Measurements from ENCODE around the gene RELB.

Gene RELB

DNA sequence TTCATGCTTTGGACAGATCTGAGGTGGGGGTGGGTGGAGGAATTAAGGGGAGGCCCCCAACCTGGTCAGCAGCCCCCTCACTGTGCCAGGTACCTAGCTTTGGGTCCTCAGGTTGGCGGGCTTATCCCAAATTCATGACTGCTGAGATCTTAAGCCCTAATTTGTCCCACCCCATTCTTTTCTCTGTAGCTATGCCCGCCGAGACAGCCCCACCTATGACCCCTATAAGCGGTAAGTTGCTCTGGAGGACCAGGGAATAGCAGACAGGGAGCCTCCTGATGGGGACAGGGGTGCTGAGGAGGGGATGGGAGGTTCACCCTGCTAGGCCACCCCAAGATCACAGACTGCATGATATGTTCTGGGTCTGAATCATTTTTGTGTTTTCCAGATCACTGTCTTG lies 60.7 kb downstream of the RELB start:
- no peak for DNase-seq

DNA sequence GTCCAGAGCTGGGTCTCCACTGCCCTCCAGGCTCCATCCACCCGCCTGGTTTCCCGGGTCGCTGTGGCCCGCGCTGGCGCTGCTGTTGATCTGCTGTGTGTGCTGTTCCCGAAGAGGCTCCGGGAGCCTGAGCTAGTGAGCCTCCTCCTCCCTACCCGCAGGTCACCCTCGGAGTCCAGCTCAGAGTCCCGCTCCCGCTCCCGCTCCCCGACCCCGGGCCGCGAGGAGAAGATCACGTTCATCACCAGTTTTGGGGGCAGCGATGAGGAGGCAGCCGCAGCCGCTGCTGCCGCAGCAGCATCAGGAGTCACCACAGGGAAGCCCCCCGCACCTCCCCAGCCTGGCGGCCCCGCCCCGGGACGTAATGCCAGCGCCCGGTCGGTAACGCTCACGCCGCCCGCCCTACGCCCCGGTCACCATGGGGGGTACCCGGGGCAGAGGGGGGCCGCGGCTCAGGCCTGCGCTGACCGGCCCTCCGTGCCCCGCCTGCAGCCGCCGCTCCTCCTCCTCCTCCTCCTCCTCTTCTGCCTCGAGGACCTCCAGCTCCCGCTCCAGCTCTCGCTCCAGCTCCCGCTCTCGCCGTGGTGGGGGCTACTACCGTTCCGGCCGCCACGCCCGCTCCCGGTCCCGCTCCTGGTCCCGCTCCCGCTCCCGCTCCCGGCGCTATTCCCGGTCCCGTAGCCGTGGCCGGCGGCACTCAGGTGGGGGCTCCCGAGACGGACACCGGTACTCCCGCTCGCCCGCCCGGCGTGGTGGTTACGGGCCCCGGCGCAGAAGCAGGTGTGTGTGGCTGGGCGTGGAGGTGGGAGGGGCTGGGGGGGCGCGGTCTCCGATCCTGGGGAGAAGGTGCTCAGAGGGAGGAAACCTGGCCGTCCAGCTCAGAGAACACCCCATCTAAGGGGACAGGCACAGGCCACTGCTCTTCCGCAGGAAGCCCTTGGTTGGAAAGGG lies 62.9 kb downstream of the RELB start:
- no peak for DNase-seq

DNA sequence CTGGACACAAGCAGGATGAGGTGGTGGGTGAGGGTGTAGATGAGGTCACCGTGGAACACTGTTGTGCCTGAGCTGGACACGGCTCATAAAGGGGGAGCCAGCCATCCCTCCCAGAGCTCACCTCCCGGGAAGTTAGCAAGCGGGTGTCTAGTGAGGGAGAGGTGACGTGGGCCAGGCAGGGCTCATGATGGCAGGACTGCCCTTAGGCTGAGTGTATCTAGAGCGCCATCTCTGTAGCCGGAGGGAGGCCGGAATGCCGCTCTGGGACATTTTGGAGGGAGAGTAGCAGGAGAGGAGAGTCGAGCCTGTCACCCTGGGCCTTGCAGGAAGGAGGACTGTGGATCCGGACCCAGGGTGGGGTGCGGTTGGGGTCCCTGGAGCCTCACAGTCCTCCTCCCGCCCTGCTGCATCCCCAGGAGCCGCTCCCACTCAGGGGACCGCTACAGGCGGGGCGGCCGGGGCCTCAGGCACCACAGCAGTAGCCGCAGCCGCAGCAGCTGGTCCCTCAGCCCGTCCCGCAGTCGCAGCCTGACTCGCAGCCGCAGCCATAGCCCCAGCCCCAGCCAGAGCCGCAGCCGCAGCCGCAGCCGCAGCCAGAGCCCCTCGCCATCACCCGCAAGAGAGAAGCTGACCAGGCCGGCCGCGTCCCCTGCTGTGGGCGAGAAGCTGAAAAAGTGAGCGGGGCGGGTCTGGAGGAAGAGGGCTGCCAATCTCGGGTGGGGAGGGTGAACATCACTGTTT lies 65.8 kb downstream of the RELB start:
- no peak for DNase-seq

DNA sequence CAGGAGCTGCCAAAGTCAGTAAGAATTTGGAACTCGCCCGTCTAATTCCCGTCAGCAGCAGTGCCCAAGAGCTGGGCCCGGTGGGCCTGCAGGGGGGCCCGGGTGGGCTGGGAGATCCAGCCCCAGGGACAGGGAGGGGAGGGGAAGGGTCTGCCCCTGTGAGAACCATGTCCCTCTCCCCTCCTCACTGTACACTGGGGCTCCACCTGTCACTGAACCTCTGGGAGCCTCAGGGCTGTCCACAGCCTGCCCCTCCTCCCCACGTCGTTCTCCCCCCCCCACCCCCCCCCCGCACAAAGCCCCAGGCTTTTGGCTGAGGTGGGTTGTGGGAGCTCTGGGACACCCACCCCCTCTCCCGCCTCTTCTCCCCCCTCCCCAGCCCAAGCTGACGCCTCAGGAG lies 66.8 kb downstream of the RELB start:
- no peak for DNase-seq

DNA sequence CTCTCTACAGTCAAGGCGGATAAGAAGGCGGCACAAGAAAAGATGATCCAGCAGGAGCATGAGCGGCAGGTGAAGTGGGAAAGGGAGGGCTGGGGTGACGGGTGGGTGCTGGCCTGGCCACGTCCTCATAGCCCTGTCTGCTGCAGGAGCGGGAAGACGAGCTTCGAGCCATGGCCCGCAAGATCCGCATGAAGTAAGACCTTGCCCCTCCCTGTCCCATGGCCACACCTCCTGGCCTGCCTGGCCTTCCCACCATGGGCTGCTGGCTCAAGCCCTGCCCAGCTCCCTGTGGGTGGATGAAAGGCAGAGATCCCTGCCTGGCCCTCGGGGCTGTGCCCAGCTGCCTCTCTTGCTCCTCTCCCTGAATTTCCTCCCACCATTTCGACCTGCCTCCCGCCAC lies 67.8 kb downstream of the RELB start:
- no peak for DNase-seq

DNA sequence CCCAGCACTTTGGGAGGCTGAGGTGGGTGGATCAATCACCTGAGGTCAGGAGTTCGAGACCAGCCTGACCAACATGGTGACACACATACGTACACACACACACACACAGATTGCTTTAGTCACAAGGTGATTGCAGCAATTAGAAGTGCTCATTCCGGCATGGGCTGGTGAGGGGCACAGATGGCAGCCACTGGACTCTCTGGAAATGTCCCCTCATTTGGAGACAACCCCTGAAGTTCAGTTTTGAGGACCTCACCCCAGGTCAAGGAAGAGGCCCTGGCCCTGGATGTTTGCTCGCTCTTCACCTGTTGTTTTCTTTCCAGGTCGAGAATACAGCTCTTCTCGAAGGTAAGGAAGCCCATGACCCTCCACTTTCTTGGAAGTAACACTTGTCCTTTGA lies 69.0 kb downstream of the RELB start:
- DNase-seq, result no peak

DNA sequence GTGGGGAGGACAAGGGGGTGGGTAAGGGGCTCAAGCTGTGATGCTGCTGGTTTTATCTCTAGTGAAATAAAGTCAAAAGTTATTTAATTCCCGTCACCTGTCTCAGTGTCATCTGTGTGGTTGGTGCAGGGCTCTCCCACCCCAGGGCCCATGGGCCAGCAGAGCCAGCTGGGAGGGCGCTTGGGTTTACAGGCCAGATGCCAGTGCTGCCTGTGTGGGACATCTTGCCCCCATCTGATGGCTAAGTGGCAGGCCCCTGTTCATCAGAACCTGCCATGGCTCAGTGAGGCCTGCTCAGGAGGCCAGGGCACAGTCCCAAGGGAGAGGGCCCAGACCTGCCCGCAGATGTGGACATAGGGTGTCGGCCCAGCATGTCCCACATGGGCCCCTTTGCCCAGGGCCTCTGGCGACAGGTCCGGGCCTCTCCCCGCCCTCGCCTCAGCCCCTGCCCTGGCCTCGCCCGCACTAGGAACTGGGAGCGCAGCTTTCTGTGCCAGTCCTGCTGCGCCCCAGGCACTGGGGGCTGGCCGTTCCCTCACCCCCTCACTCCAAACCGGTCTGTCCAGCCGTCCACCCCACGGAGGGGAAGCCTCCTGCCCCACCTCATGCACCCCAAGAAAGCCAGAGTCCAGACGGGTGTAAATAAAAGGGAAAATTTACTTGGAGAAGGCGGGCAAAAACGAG lies 69.7 kb downstream of the RELB start:
- DNase-seq, result no peak

DNA sequence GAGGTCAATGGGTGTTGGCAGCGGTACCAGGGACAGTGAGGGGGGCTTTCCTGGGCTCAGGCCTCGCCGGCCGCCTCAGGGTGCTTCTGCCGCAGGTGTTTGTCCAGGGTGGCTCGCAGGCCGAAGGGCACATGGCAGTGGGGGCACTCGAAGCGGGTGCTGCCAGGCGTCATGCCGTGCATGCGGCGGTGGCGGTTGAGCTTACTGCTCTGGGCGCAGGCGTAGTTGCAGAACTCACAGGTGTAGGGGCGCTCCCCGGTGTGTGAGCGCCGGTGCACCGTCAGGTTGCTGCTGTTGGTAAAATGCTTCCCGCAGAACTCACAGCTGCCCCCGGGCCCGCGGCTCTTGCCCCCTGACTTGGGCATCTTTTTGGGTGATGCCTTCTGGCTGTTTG lies 70.3 kb downstream of the RELB start:
- no peak for DNase-seq

DNA sequence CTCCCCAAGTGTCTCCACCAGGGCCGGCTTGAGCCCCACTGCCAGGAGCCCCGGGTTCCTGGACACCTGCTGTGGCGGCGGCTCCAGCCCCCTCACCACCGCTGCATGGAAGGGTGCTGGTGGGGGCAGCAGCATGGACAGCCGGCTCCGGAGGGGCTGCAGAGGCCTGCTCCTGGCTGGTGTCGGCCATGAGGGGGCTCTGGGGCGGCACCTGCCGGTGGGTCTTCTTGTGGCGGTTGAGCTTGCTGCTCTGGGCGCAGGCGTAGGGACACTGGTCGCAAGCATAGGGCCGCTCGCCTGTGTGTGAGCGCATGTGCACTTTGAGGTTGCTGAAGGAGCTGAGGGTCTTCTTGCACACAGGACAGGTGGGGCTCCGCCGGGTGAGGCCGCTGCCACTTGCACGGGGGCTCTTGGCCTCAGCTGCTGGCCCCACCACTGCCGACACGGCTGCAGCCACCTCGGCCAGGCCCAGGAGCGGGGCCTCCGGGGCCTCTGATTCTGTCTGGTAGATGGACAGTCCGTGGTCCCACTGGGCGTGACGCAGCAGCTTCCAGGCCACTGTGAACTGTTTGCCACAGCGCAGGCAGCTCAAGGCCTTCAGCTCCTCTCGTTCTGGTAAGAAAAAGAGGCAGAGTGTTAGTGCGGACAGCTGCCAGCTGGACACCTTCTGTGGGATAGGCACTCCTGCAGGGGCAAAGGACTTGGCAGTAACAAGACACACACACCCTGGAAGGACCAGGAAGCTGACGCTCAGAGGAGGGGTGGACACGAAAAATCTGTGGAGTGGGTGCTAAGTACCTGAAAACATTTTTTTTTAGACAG lies 70.9 kb downstream of the RELB start:
- no peak for DNase-seq

DNA sequence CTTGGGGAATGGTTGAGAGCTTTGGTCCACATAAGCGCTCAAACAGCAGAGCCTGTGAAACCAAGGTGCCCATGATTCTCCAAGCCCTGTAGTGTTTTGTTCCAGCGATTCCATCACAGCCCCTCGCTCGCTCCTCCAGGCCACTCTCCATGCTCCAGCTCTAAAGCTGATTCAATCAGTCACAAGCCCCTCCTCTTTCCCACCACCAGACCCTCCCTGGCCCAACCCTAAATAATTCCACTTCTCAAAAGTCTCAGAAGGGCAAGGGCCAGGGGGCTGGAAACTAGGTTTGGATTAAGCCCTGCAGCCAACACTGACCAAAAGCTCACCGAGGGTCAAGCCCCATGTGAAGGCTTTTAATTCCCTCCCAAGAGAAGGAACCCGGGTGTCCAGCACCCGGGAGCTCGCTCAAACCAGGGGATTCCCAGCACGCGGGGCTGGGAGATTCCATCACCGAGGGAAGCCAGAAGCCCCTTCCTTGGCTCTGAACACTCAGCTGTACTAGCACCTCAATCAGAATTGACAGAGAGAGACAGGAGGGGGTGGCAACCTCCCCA lies 73.6 kb downstream of the RELB start:
- DNase-seq, result no peak

DNA sequence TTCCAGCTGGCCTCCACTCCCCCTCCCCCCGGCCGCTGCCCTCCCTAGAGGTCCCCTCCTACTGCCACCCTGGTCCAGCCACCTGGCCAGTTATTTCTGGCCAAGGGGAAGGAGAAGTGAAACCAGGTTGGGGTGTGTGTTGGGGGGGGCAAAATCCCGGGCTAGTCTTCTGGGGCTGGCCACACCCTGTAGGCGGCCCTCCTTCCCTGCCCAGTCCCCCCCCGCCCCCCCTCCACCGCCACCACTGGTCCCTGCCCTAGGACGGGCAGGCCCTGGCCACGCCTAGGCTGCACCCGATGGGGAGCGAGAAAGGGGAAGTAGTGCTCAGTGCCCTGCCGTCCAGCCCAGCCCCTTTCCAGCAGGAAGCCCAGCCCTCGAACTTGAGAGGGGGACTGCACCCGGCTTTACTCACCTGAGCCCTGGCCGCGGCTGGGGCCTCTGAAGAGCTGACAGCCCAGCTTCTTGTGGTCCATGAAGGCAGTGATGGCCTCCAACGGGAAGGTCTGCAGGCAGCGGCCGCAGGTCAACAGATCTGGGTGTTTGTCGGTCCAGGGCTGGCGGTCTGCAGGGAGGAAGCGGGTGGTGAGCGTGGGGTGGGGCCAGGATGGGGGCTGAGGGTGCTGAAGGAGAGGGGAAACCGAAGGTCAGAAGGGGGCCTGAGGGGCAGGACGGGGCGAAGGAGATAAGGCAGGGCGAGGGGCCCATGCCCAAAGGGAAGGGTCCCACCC lies 74.2 kb downstream of the RELB start:
- peak in 1 of 2 experiments; percentile 45 for DNase-seq

DNA sequence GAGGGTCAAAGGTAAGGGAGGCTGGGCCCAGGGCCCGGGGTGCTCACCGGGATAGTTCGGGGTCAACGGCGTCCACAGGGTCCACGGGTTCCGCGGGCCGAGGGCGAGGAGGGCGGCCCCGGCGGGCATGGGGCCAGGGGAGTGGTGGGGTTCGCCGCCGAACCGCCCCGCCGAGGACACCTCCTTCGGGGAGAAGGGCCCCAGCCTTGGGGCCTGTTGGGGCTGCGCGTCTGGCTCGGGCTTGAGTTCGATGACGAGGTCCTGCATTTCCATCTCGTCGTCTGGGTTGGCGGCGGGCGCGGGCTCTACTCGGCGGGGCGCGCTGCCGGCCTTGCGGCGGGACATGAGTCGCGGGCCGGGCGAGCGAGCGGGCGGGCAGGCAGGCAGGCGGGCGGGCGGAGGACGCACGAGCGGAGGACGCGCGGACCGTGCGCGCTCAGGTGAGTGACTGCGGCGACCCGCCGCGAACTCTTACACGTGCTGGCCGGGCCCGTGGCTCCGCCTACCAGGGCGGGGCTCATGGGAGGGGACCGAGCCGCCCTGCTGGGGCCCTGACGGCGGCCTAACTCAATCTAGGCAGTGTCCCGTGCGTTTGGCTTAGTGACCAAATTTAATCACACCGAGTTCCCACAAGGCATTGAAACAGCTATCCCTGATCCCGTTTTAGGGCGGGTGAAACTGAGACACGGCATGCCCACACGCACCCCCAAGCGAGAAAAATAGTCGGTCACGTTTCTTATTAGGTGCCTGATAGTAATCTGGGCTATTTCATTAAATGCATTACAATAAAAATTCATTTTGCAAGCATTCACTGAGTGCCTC lies 75.0 kb downstream of the RELB start, which contains the start of gene ZNF296:
TSS of gene ZNF296 (minus strand) at position 450 of the 822 bp plus-strand sequence. CDS start at position 345, 105 bp downstream.
- DNase-seq, result peak; percentile 67 to 78

DNA sequence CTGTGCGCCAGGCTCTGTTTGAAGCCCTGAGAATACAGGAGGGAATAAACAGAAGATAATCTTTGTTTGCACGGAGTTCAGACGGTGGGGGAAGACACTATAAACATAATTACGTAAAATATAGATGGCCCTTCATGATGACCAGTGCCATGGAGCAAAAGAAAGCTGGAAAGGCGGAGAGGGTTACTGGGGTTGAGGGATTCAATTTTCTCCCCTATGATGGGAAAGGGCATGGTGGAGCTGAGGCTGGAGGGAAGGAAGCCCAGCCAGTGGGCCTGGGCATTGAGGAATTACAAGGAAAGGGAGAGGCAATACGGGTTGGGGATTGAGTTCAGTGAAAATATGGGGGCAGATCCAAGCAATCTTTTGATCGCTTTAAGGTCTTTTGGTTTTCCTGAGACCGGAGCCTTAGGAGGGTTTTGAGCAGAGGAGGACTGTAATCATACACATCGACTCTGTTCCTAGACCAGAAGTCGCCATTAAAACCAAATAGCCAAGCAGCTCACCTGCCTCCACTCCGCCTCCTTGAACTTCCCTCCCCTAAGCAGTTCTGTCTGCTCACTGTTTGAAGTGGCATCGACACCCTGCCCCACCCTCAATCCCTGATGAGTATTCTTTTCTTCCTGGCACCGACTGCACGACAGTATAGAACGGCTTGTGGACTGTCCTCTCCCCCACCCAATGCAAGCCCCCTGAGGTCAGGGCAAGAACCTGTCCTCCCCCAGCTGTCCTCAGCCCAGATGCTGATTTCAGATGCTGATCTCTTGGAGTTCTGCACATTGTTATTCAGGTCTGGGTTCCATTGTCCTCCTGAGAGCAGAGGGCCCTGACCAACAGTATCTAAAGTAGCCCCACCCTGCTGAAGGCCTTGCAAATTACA lies 75.8 kb downstream of the RELB start:
- DNase-seq, result peak; percentile 34 to 43

DNA sequence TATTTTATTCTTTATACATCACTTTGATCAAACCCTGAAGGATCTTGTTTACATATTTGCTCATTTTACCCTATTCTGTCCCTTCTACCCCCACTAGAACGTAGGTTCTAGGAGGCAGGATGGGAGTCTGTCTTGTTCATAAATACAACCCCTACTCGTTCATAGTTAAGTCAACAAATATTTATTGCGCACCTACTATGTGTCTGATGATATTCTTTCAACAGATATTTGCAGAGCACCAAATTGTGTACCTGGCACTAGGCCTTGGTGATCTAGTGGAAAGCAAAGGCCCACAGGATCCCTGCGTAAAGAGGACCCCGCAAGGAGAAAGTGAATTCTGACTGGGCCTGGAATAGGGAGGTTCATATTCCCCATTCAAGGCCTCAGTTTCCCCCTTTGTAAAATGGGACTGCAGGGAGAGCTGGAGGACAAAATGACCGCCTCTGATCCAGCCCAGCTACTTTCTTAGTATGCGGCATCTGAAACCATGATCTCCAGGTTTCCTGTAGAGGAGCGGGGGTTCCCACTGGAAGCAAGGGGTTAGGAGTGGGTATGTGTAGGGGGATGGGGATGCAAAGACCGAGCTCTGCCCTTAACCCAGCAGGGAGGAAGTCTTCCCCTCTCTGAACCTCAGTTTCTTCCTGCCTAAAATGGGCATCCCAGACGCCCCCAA lies 77.3 kb downstream of the RELB start:
- no peak for DNase-seq

DNA sequence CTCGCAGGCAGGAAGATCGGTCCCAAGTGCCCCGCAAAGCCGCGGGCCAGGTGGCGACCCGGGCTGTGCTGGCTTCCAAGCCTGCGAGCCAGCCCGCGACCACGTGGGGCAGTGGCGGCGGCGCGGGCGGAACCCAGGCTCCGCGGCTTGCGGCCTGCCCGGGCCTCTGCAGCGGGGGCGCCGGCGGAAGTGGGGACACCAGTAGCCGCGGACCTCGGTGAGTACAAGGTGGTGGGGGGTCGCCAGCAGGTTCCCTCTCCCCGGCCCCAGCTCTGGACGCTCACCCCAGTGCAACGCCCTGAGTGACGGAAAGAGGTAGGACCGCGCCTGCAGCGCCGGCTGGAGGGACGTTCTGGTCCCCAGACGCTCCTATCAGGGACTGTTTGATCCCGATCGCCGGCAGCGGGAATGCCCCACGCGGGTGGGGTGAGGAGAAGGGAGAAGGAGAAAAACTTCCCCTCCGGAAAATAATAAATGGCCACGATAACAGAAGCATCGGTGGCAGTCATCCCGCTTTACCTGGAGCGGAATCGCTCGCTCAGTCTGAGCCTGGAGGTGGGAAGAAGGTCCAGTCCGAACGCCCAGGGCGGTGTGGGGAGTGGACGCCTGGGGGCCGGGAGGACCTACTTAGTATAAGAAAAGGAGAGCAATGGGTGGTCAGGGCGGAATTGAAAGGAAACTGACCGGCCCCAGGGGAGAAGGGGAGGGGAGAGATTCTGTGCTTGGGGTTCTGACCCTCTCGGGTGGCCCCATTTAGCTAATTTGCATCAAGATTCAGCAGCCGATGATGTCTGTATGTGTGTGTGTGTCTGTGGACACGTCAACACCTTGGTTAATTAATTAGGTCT lies 78.0 kb downstream of the RELB start, which contains the start of gene GEMIN7:
TSS of gene GEMIN7 (plus strand) at position 198 of the 848 bp plus-strand sequence. CDS start 10,855 bp downstream, outside the sequence.
- peak; percentile 40 to 50 for DNase-seq

DNA sequence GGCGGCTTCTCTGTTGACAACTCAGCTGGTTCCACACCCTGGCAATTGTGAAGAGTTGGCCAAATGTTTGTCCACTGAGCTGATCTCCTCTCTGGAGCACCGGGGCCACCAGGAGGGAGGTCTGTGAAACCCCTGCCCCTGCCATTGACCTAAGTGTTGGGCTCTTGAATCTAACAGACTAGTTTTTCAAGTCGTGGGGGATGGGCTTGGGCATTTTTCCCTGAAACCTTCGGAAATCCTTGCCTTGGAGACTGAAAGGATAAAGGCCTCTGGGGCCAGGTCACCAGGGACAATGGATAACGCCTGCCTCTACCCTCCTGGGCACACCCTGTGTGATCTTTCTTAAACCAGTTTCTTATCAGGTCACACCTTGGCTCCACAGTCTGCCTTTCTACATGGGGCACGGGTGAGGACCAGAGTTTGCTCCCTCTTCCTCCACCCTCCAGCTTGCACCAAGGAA lies 78.7 kb downstream of the RELB start:
- DNase-seq, result no peak

DNA sequence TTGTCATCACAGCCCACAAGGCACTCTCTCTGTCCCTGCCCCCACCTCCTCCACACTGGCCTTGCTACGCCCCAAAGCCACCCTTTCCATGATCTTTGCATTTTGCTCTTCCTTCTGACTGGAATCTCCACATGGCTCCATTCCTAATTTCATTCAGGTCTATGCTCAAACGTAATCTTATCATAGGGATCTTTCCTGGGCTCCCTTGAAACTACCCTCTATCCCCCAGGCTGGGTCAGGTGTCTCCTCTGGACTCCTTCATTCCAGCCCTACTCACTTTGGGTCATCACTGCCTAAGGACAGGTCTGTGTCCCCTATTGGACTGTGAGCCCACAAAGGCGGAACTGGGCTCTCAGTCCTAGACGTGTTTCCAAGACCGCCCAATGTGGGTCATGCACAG lies 80.9 kb downstream of the RELB start:
- DNase-seq, result no peak

DNA sequence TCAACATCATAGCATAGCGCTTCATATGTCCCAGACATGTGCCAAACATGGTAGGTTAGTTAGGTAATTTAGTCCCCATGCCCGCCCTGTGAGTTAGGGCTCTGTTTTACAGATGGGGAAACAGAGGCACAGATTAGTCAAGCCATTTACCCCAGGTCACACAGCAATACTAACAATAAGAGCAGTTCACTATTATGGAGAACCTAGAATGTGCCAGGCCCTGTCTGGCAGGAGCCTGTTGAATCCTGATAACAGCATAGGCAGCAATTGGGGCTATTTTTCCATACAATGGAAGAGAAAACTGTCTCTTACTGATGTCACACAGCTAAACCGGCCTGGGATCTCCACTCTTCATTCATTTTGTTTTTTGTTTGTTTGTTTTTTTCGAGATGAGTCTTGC lies 85.2 kb downstream of the RELB start:
- no peak for DNase-seq

Measured in NCI-H187 (cell line).